HepG2 (cell line): Measurements from ENCODE around the gene ASB17. TPM values are rescaled to one million over a fixed set of nuclear protein-coding genes. Genes with fewer than 3 reads are reported as not detected.

Source experiments
- ATAC-seq: fragments of 200-7000 bp; cut with Tn5 transposase; 3 replicates; pipeline ENCODE4 v1.9.1; 2020; ENCODE audit warnings: mild to moderate bottlenecking, moderate library complexity
- BruUV-seq: library from RNA; stranded (reverse); fragments of 400-500 nt; replicated peaks from 2 replicates; lab custom pipeline; 2021; lab: Mats Ljungman, UMichigan
- CTCF ChIA-PET: fragments of 300-600 bp; formaldehyde crosslinking; extraction: SDS; loops from one replicate; lab custom pipeline; 2021; ENCODE audit warnings: low total read pairs, inconsistent platforms, low intra/inter-chr PET ratio; lab: Yijun Ruan, JAX
- POLR2A ChIA-PET: fragments of 350-600 bp; sonication (Branson Sonifier 250); formaldehyde crosslinking; loops from one replicate; lab custom pipeline; 2020; ENCODE audit warnings: antibody characterized with exemption, inconsistent platforms; lab: Yijun Ruan, JAX
- DNase-seq: peaks from one replicate; pipeline ENCODE4 v3.0.0-alpha.2; 2015; ENCODE audit warnings: low spot score
- FAIRE-seq: peaks from 3 replicates; lab custom pipeline; 2011; peaks lifted over from hg19 to GRCh38; lab: Jason Lieb, UNC
- H2AFZ ChIP-seq: one replicate; pipeline ENCODE4 v1.6.1; 2011; ENCODE audit warnings: low read length, inconsistent platforms
- H3K27ac ChIP-seq: fragments of 300-600 bp; 3 replicates; pipeline ENCODE4 v1.8.0; 2011; ENCODE audit warnings: mixed run types, mild to moderate bottlenecking, mixed read lengths, low read length, inconsistent platforms; ENCODE audit not compliant: insufficient read depth; ENCODE audit errors: extremely low read length
- H3K27me3 ChIP-seq, 2 experiments: fragments of 200-600 bp in 1 of 2; 2 replicates in 1 of 2; 3 replicates in 1 of 2; pipeline versions ENCODE4 v1.6.0 to v1.8.0; 2011; ENCODE audit warnings: low read length in 2 of 2, mild to moderate bottlenecking in 2 of 2, moderate library complexity in 2 of 2, inconsistent platforms in 1 of 2; ENCODE audit not compliant: insufficient read depth in 2 of 2, control insufficient read depth in 1 of 2
- H3K36me3 ChIP-seq, 2 experiments: fragments of 200-600 bp in 1 of 2; replicated peaks in 1 of 2; 2 replicates in 1 of 2; 3 replicates in 1 of 2; pipeline versions ENCODE4 v1.5.1 to v1.8.0; 2011; ENCODE audit warnings: low read length in 2 of 2, inconsistent platforms in 1 of 2; ENCODE audit not compliant: insufficient read depth in 2 of 2, control insufficient read depth in 1 of 2
- H3K4me1 ChIP-seq: 2 replicates; pipeline ENCODE4 v1.5.1; 2012; ENCODE audit warnings: low read length, inconsistent platforms; ENCODE audit not compliant: insufficient read depth
- H3K4me2 ChIP-seq: 2 replicates; pipeline ENCODE4 v1.6.0; 2011; ENCODE audit warnings: low read depth, low read length, inconsistent platforms
- H3K4me3 ChIP-seq, 3 experiments: fragments of 200-600 bp in 1 of 3; sonication (generic), shearing (Covaris generic) in 1 of 3; replicated peaks in 1 of 3; 2 replicates each; pipeline ENCODE4 v1.5.1; 2011 to 2016; ENCODE audit warnings: low read length in 3 of 3, inconsistent platforms in 2 of 3, low read depth in 2 of 3, mild to moderate bottlenecking in 2 of 3, control low read depth in 1 of 3, mixed read lengths in 1 of 3; ENCODE audit not compliant: insufficient read depth in 1 of 3
- H3K79me2 ChIP-seq: one replicate; pipeline ENCODE4 v1.6.1; 2011; ENCODE audit warnings: low read length, inconsistent platforms; ENCODE audit not compliant: insufficient read depth
- H3K9ac ChIP-seq: 2 replicates; pipeline ENCODE4 v1.6.0; 2011; ENCODE audit warnings: mild to moderate bottlenecking, low read depth, low read length, inconsistent platforms; ENCODE audit not compliant: insufficient read depth
- H3K9me3 ChIP-seq: 2 replicates; pipeline ENCODE4 v1.5.1; 2012; ENCODE audit warnings: mild to moderate bottlenecking, low read length
- H4K20me1 ChIP-seq: 2 replicates; pipeline ENCODE4 v1.6.0; 2011; ENCODE audit warnings: inconsistent platforms, mild to moderate bottlenecking, low read length, moderate library complexity; ENCODE audit not compliant: insufficient read depth
- CBX1 ChIP-seq: IDR thresholded peaks from one replicate; pipeline ENCODE4 v1.6.1; 2016; ENCODE audit warnings: antibody characterized with exemption, low read depth
- HOXA5 ChIP-seq: sonication (generic); formaldehyde crosslinking; IDR thresholded peaks from 2 replicates; pipeline ENCODE4 v1.4.0; 2020; ENCODE audit warnings: missing genetic modification reagents
- KDM3A ChIP-seq: IDR thresholded peaks from 2 replicates; pipeline ENCODE4 v1.6.1; 2018; ENCODE audit warnings: low read depth, missing compliant biosample characterization
- MATR3 ChIP-seq: sonication (generic); formaldehyde crosslinking; IDR thresholded peaks from 2 replicates; pipeline ENCODE4 v1.4.0; 2020; ENCODE audit warnings: missing genetic modification reagents
- MTA1 ChIP-seq: sonication (generic); formaldehyde crosslinking; IDR thresholded peaks from 2 replicates; pipeline ENCODE4 v1.4.0; 2020; ENCODE audit warnings: missing genetic modification reagents, mild to moderate bottlenecking, borderline replicate concordance
- MYC ChIP-seq: sonication (generic); formaldehyde crosslinking; IDR thresholded peaks from 2 replicates; pipeline ENCODE4 v1.9.0; 2021; ENCODE audit warnings: missing genetic modification reagents, borderline replicate concordance
- NCOA5 ChIP-seq: sonication (generic); formaldehyde crosslinking; IDR thresholded peaks from 2 replicates; pipeline ENCODE4 v1.4.0; 2020; ENCODE audit warnings: missing genetic modification reagents
- NR0B2 ChIP-seq: sonication (generic); formaldehyde crosslinking; IDR thresholded peaks from 2 replicates; pipeline ENCODE4 v1.4.0; 2020; ENCODE audit warnings: mild to moderate bottlenecking, missing genetic modification reagents
- SRF ChIP-seq: IDR thresholded peaks from 2 replicates; pipeline ENCODE4 v1.6.1; 2011; ENCODE audit warnings: mild to moderate bottlenecking, low read depth, low read length, moderate library complexity
- TBX2 ChIP-seq: sonication (generic); formaldehyde crosslinking; IDR thresholded peaks from 2 replicates; pipeline ENCODE4 v1.5.0; 2020; ENCODE audit warnings: missing genetic modification reagents, mild to moderate bottlenecking, borderline replicate concordance
- U2AF2 ChIP-seq: fragments of 200-400 bp; formaldehyde crosslinking; IDR thresholded peaks from 2 replicates; pipeline ENCODE4 v1.6.1; 2017; ENCODE audit warnings: low read depth, mild to moderate bottlenecking, low read length
- ZNF414 ChIP-seq: sonication (generic); formaldehyde crosslinking; IDR thresholded peaks from 2 replicates; pipeline ENCODE4 v1.5.0; 2020; ENCODE audit warnings: missing genetic modification reagents
- ZNF761 ChIP-seq: sonication (generic); formaldehyde crosslinking; conservative IDR thresholded peaks from 2 replicates; pipeline ENCODE4 v1.4.0; 2020; ENCODE audit warnings: mild to moderate bottlenecking, missing genetic modification reagents
- WGBS: methylation state at CpG from one replicate; pipeline ENCODE4 v1.1.6; 2017; ENCODE audit warnings: low lambda C conversion rate; 5-methylcytosine and 5-hydroxymethylcytosine counted together
- in situ Hi-C: cut with HindIII; loops from 2 replicates; pipeline ENCODE4 v1.10.0; 2017; ENCODE audit warnings: low pct_unique_long_range_greater_than_20kb; ENCODE audit not compliant: extremely low pct_ligation_motif_present
- intact Hi-C: fragments of 100-400 bp; cut with micrococcal nuclease; formaldehyde crosslinking; loops from one replicate; pipeline ENCODE4 v1.10.0; 2022; ENCODE audit not compliant: unreplicated experiment
- polyA plus RNA-seq, 8 experiments: library from polyadenylated mRNA; depleted of rRNA in 3 of 8; stranded (reverse) in 7 of 8; unstranded in 1 of 8; fragments of >200 nt; fragmentation: Illumina TruSeq in 4 of 8; extraction: Trizol in 4 of 8; gene quantifications; 2 replicates each; pipeline versions ENCODE4 v1.2.1 to v1.2.3, GENCODE V29; 2011 to 2016; ENCODE audit warnings: low read depth in 4 of 8, missing spikeins in 1 of 8, mixed read lengths in 1 of 8; ENCODE audit not compliant: insufficient read depth in 1 of 8
- total RNA-seq, 5 experiments: library from RNA; depleted of rRNA; stranded (reverse); fragments of >200 nt; fragmentation: Illumina TruSeq; extraction: Trizol; gene quantifications; 2 replicates each; pipeline ENCODE4 v1.2.3, GENCODE V29; 2016; ENCODE audit warnings: low read depth in 1 of 5
- TF ChIP-seq, protein P1 (sequence below): sonication (generic); formaldehyde crosslinking; IDR thresholded peaks from 2 replicates; pipeline ENCODE4 v1.4.0; 2020; ENCODE audit warnings: low read depth, mild to moderate bottlenecking, missing genetic modification reagents

ASB17 gene
- total and polyA plus RNA-seq, 2 of the 13 experiments (the other 11 are each of a cell fraction or from before 2014, with no cell fraction given), result not detected

GRCh38 chr1:75953461-75953860 lies 21.3 kb upstream of the ASB17 start:
- Histone ChIP-seq H3K79me2 (no peaks in the 10 kb centered on the region), H4K20me1 (no peaks in the 10 kb centered on the region), H3K4me1 (peaks cover 15% of the 10 kb centered on the region), H3K9me3 (no peaks in the 10 kb centered on the region), H3K9ac (no peak overlapping the region), H2AFZ (no peak overlapping the region), H3K36me3 (no peaks in the 10 kb centered on the region), H3K27me3 (no peaks in the 10 kb centered on the region), H3K27ac (no peak overlapping the region), H3K4me3 (no peak overlapping the region), H3K4me2 (no peak overlapping the region)
- DNase-seq, result peak; percentile 21
- ATAC-seq, result peak; percentile 69
- in situ Hi-C loops (no loop called here), intact Hi-C loops (no loop called here)
- BruUV-seq, result no TSS peak
- WGBS, result 54% methylated on average over 3 of the region's 4 CpGs
- ChIA-PET POLR2A (no interaction called here), CTCF (no interaction called here)
- no peak for FAIRE-seq
- TF ChIP-seq U2AF2, result no peak
- TF ChIP-seq CBX1, result no peak
- TF ChIP-seq NR0B2 (CRISPR knock-in tag), result no peak
- TF ChIP-seq MATR3, result no peak
- TF ChIP-seq TBX2 (CRISPR knock-in tag), result no peak
- TF ChIP-seq, protein P1, sequence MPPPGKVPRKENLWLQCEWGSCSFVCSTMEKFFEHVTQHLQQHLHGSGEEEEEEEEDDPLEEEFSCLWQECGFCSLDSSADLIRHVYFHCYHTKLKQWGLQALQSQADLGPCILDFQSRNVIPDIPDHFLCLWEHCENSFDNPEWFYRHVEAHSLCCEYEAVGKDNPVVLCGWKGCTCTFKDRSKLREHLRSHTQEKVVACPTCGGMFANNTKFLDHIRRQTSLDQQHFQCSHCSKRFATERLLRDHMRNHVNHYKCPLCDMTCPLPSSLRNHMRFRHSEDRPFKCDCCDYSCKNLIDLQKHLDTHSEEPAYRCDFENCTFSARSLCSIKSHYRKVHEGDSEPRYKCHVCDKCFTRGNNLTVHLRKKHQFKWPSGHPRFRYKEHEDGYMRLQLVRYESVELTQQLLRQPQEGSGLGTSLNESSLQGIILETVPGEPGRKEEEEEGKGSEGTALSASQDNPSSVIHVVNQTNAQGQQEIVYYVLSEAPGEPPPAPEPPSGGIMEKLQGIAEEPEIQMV (CRISPR knock-in tag), result no peak
- TF ChIP-seq MTA1 (CRISPR knock-in tag), result no peak

DNA sequence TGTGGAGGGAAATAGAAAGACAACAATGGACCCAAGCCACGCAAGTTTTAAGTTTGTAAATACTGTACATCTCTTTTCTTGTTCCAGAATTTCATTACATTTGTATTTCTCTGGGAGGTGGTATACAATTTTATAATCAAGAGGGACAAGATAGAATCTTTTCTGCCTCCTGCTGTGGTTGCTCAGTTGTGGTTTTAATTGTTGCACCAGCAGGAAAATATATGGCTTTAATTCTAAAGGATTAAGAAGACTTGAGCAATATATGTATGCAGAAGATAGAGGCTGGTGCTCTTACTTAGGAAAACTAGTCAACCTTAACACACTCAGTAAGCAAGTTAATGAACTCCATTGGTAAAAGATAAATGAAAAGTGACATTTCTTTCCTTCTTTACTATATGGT lies 19.8 kb upstream of the ASB17 start:
- H3K4me2 ChIP-seq, result no peak overlapping the region
- H2AFZ ChIP-seq, result no peak overlapping the region
- no peaks in the 10 kb centered on the region for H4K20me1 ChIP-seq
- DNase-seq (no peak), FAIRE-seq (no peak), ATAC-seq (no peak)
- CTCF ChIA-PET, result no interaction called here
- no peak overlapping the region for H3K27ac ChIP-seq
- no peak overlapping the region for H3K4me3 ChIP-seq
- no TSS peak for BruUV-seq
- peaks cover 15% of the 10 kb centered on the region for H3K4me1 ChIP-seq
- POLR2A ChIA-PET, result no interaction called here
- no peaks in the 10 kb centered on the region for H3K27me3 ChIP-seq
- no peaks in the 10 kb centered on the region for H3K36me3 ChIP-seq
- 31% methylated on average over 1 of the region's 1 CpG for WGBS
- H3K79me2 ChIP-seq, result no peaks in the 10 kb centered on the region
- intact Hi-C loops (no loop called here), in situ Hi-C loops (no loop called here)
- TF ChIP-seq SRF (no peak), MTA1 (CRISPR knock-in tag) (no peak), HOXA5 (no peak), ZNF761 (CRISPR knock-in tag) (no peak), KDM3A (no peak), ZNF414 (CRISPR knock-in tag) (no peak), NCOA5 (CRISPR knock-in tag) (no peak), MYC (CRISPR knock-in tag) (no peak)
- H3K9me3 ChIP-seq, result no peaks in the 10 kb centered on the region
- H3K9ac ChIP-seq, result no peak overlapping the region
